Measurements from ENCODE around the gene SYN1.

DNA sequence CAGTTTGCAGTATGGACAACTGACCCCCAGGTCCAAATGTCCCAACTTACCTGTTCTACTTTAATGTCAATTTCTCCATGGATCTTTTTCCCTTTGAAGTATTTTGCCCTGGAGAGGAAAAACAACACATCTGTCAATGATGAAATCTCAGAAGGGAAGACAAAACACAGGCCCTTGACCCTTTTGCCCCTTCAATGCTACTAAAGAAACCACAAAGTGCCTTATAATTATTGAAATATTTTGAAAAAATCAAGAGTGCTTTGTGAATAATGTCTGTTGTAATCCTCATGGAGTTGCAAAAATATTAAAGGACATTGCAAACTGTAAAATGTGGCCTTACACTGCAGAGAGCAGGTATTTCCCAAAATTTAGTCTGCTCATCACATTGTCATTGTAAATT is 12.6 kb downstream of the SYN1 start:
- TF ChIP-seq RFX5 (IDR thresholded peaks at IDR 0.05) = no peak
- TF ChIP-seq HDAC2 (IDR thresholded peaks at IDR 0.05) = no peak
- no peak for TF ChIP-seq MYC (IDR thresholded peaks at IDR 0.05; ENCODE audit: borderline replicate concordance, low read length)
- TF ChIP-seq, protein P1, sequence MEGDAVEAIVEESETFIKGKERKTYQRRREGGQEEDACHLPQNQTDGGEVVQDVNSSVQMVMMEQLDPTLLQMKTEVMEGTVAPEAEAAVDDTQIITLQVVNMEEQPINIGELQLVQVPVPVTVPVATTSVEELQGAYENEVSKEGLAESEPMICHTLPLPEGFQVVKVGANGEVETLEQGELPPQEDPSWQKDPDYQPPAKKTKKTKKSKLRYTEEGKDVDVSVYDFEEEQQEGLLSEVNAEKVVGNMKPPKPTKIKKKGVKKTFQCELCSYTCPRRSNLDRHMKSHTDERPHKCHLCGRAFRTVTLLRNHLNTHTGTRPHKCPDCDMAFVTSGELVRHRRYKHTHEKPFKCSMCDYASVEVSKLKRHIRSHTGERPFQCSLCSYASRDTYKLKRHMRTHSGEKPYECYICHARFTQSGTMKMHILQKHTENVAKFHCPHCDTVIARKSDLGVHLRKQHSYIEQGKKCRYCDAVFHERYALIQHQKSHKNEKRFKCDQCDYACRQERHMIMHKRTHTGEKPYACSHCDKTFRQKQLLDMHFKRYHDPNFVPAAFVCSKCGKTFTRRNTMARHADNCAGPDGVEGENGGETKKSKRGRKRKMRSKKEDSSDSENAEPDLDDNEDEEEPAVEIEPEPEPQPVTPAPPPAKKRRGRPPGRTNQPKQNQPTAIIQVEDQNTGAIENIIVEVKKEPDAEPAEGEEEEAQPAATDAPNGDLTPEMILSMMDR (IDR thresholded peaks at IDR 0.05) = no peak
- TF ChIP-seq POLR2A (IDR thresholded peaks at IDR 0.05; ENCODE audit: low read length) = no peak
- TF ChIP-seq, protein P2, sequence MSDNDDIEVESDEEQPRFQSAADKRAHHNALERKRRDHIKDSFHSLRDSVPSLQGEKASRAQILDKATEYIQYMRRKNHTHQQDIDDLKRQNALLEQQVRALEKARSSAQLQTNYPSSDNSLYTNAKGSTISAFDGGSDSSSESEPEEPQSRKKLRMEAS (IDR thresholded peaks at IDR 0.05) = no peak
- no peak for TF ChIP-seq MAFK (IDR thresholded peaks at IDR 0.05; ENCODE audit: partially characterized antibody)
- no peak for TF ChIP-seq ZFP36 (IDR thresholded peaks at IDR 0.05; ENCODE audit: borderline replicate concordance, partially characterized antibody)
- TF ChIP-seq, protein P3, sequence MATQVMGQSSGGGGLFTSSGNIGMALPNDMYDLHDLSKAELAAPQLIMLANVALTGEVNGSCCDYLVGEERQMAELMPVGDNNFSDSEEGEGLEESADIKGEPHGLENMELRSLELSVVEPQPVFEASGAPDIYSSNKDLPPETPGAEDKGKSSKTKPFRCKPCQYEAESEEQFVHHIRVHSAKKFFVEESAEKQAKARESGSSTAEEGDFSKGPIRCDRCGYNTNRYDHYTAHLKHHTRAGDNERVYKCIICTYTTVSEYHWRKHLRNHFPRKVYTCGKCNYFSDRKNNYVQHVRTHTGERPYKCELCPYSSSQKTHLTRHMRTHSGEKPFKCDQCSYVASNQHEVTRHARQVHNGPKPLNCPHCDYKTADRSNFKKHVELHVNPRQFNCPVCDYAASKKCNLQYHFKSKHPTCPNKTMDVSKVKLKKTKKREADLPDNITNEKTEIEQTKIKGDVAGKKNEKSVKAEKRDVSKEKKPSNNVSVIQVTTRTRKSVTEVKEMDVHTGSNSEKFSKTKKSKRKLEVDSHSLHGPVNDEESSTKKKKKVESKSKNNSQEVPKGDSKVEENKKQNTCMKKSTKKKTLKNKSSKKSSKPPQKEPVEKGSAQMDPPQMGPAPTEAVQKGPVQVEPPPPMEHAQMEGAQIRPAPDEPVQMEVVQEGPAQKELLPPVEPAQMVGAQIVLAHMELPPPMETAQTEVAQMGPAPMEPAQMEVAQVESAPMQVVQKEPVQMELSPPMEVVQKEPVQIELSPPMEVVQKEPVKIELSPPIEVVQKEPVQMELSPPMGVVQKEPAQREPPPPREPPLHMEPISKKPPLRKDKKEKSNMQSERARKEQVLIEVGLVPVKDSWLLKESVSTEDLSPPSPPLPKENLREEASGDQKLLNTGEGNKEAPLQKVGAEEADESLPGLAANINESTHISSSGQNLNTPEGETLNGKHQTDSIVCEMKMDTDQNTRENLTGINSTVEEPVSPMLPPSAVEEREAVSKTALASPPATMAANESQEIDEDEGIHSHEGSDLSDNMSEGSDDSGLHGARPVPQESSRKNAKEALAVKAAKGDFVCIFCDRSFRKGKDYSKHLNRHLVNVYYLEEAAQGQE (IDR thresholded peaks at IDR 0.05) = no peak
- TF ChIP-seq EHMT2 (IDR thresholded peaks at IDR 0.05; ENCODE audit: low read depth) = no peak

Measured in A549 (cell line).